NCI-H1930 (cell line): ENCODE results near the gene DCBLD1.
"Not testable (repeated sequence)": the region's sequence is repeated elsewhere in the genome, so short reads cannot be mapped to it uniquely, and the experiment has no call there.

Experiments
- DNase-seq, 2 experiments: peaks; one replicate each; lab custom pipeline; 2025; lab: John Stamatoyannopoulos, UW

DCBLD1 gene

DNA sequence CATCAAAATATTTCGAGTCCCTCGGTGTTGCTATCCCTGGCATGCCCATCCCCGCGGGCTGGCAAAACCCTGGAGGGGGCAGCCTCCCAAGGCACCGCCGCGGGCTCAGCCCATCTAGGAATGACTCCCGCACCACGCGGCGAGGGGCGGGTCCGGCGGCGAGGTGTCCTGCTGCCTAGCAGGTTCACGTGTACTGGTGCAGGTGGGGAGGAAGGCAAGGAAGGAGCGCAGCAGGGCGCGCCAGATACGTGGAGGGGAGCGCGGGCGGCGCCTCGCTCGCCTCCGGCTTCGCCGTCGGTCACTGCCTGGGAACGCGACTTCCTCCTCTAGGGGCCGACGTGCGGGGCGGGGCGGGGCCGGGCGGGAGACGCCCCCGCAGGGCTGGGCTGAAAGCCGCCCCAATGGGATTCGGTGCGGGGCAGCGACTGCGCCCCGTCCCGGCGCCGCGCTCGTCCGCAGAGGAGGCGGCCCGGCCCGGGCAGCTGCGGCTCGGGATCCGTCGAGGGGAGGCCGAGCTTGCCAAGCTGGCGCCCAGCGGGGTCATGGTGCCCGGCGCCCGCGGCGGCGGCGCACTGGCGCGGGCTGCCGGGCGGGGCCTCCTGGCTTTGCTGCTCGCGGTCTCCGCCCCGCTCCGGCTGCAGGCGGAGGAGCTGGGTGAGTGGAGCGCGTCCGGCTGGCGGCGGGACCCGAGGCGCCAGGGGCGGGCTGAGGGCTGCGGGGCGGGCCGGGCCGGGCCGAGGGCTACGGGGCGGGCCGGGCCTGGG is at the start of gene DCBLD1:
Gene DCBLD1 (plus strand): TSS at position 435 of the 764 bp plus-strand sequence. CDS start 108 bp downstream, at position 543.
- DNase-seq = peak; percentile 59 to 77

DNA sequence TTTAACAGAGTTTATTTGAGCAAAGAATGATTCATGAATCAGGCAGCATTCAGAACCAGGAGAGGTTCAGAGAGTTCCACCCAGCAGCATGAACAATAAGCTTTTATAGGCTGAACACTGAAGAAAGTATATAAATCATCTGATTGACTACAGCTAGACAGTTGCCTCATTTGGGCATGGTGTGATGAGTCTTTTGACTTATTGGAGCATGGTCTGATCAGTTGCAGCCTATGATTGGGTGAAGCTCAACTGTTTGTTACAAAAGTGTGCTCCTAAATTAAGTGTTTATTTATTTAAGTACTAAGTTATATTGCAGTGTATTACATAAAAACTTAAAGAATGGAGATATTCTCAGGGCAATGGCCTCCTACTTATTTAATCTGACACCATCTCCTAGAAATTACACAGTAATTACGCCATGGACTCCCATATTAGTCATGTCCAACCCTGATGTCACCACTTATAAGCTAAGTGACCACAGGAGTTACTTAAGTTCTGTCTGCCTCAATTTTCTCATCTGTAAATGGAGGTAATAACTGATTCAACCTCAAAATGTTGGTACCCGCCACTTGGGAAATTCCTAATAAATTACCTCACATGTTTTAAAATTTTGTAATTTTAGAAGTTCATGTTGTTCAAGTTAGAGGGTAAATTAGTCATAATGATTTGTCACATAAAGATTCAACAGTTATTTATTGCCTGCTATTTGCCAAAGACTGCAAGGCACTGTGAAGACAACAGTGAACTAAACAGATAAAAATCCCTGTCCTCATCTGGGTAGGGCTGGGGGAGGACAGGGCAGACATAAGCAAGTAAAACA is 41.6 kb upstream of the DCBLD1 start:
- no peak for DNase-seq

DNA sequence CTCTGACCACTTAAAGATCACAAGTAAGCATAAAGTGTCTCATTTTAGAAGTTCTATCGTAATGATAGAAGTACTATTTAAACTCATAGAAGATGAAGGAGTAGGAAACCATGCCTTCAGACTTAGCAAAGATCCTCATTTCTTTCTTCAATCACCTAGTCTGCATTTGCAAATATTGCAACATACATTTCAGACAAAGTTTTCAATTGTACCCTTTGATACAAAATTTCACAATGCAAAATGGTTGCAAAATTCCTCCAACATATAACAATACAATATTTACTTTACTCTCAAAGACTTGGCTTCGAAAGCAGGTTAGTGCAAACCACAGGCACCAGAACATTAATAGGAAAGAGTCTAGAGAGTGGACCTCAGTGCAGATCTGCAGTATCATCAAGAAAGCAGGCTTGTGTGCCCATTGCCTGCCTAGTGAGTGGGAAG is 40.6 kb upstream of the DCBLD1 start:
- no peak for DNase-seq

DNA sequence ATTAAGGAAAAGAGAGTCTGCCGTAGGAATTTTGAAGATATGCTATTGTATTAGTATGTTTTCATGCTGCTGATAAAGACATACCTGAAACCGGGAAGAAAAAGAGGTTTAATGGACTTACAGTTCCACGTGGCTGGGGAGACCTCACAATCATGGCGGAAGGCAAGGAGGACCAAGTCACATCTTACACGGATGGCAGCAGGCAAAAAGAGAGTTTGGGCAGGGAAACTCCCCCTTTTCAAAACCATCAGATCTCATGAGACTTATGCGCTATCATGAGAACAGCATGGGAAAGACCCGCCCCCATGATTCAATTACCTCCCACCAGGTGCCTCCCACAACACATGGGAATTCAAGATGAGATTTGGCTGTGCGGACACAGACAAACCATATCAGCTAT is 40.2 kb upstream of the DCBLD1 start:
- not testable (repeated sequence) for DNase-seq

DNA sequence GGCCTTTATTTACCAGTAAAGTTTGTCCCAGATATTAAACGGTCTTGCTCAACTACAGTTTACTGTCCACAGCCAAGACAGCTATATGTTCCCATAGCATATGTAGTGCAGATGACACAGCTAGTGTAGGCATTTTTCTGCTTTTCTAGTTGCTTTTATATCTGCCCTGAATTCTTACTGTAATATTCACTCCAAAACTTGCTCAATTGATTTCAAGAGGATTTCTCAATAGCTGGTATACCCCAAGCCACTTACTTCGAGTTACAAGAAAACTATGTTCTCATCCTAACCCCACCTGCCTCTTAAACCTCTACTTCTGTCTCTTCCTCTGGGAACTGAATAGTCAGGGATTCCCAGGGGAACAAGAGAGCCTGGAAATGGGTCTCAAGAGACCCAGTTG is 37.9 kb upstream of the DCBLD1 start:
- no peak for DNase-seq

DNA sequence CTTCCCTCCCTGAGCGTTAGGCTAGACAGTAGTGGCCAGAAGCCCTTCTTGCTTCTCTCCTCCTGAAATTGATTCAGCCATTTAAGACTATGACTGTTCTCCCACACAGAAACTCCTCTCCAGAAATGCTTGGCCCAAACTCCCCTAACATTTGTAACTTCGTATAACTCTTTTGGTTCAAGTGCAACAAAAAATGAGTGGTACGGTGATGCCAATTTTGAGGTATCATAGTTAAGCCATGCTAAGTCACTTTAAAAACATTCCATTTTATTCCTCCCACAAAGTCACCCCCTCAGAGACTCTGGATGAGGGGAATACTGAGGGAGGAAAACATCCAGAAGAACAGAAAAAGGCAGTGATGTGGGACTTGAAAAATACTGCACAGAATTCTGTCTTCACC is 35.6 kb upstream of the DCBLD1 start:
- no peak for DNase-seq

DNA sequence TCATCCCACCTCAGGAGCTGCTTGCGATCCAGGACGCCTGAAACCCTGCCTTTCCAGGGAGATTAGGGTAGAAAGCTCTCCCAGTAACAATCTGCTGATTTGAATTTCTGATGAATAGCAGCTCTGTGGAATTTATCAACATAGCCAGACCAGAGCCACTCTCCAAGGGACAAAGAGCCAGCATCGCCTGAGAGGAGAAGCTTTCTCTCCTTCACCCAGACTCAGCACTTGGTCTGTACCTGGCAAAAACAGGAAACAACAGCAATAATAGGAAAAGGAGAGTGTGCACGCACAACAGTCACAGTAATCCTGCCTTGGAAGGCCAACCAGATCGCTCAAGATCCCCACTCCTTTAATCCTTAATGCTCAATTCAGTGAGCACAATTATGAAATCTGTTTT is 34.5 kb upstream of the DCBLD1 start:
- no peak for DNase-seq

DNA sequence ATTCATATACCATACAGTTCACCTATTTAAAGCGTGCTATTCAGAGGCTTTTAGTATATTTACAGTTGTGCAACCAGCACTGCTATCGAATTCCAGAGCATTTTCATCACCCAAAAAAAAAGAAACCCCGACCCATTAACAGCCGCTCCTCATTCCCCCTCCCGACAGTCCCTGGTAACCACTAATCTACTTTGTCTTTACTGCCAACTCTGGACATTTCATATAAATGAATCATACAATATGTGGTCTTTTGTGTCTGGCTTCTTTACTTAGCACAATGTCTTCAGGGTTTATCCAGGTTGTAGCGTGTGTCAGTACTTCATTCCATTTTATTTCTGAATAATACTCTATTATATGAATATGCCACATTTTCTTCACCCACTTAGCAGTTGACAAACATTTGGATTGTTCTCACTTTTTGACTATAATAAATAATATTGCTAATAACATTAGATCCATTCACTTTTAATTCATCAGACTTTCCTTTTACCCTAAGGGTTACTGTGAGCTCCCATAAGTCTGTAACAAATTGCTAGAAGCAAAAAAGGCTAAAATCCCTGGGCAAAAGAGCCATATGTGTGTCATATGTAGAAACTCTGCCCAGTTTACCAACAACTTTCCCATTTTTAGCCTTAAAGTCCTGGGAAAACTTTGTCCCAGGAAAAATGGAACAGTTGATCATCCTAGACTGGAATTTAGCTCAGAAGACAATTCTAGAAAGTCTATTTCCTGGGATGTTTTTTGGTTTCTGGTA is 33.6 kb upstream of the DCBLD1 start:
- DNase-seq = no peak

DNA sequence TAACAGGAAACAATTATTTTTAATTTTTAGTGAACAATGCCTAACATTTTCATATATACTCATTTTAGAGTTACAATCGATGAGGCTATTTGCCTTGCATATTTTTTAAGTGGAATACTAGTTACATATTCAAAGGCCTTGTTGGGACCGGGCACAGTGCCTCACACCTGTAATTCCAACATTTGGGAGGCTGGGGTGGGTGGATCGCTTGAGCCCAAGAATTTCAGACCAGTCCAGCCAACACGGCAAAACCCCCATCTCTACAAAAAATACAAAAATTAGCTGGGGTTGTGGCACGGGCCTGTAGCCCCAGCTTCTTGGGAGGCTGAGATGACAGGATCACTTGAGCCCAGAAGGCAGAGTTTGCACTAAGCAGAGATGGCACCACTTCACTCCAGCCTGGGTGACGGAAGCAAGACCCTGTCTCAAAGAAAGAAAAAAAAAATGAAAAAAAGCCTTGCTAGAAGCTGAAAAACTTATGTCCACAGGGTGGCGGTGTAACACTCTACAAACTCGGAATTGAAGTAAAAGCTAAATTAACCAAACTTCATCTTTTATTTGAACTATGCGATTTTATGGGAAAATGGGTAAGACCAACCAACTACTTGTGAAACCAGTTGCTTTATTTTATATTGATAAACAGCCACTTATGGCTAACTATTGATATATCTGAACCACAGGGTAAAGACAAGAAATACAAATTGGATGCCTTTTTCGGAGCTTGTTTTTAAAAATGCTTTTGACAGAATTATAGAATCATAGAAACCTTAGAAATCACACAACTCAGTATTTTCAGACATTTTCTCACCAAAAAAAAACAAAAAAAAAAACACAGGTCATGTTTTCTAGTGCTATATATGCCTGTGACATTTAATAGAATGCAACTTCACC is 32.7 kb upstream of the DCBLD1 start:
- DNase-seq = peak; percentile 35 to 42

DNA sequence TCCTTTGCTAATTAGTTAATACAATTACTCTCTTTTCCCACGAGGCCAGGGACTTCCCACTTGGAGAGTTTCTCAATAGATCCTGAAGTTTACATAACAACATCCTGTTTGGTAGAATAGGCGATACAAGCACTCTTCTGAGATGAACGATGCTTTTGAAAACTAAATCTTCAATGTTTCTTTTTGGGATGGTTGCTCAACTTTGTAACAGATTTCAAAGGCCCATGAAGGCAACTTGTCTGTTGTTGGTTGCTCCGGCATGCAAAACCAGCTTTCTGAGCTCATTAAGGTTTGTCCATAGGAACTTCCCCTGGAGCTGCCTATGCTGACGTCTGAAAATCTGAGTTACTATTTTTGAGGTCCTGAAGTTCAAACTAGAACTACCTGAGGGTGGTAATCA is 30.8 kb upstream of the DCBLD1 start:
- no peak for DNase-seq

DNA sequence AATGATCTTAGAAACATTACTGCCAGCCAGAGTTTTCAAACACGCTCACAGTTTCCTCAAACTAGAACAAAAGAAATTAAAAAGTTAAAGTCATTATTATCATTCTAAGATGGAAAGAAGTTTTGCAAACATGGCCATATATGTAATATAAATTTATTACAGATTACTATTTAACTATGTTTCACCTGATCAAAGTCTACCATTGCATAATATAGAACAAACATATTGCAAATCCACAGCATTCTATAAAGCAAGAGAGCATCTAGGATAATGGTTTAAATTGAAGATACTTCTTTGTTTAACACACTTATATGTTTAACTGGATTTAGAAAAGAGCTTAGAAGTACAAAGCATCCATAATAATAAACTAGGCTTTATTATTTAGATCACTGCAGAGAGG is 26.2 kb upstream of the DCBLD1 start:
- no peak for DNase-seq

DNA sequence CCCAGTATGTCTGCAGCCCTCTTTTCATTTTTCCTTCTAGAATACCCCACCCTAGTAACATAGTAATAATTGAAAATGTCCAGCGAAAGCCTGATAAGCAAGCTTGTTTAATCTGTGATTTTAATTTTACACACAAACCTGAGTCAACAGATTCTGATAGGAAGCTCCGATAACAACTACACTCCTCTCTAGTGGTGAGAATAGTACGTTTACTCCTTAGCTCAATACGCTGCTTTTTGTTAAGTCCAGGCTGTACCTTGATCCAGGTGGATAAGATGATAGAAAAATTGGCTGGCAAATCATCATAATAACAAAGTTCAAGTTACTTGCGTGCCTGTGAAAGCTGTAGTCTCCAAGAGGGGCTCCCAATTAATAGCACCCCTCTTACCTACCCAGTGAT is 25.5 kb upstream of the DCBLD1 start:
- no peak for DNase-seq

DNA sequence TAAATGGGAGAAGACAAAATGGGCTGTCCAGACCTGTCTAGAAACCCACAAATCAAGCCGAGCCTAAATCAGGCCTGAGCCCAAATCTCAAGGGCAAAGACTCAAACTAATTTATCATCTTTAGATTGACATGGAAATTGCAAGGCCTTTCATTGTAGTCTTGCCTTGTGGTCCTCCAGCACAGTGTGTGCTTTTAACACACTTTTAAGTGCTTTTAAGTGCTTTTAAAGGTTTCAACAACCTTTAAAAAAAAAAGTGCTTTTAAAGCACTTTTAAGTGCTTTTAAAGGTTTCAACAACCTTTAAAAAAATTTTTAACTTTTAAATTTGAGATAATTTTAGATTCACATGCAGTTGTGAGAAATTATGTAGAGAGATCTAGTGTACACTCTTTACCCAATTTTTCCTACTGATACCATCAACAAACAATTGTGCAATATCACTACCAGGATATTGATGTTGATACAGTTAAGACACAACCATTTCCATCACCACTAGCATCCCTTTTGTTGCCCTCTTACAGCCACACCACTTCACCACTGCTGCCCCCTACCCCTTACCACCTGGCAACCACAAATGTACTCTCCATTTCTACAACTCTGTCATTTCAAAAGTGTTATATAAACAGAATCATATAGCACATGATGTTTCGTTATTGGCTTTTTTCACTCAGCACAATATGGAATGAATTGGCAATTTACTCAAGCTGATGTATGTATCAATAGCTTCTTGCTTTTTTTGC is 23.1 kb upstream of the DCBLD1 start:
- DNase-seq = no peak

DNA sequence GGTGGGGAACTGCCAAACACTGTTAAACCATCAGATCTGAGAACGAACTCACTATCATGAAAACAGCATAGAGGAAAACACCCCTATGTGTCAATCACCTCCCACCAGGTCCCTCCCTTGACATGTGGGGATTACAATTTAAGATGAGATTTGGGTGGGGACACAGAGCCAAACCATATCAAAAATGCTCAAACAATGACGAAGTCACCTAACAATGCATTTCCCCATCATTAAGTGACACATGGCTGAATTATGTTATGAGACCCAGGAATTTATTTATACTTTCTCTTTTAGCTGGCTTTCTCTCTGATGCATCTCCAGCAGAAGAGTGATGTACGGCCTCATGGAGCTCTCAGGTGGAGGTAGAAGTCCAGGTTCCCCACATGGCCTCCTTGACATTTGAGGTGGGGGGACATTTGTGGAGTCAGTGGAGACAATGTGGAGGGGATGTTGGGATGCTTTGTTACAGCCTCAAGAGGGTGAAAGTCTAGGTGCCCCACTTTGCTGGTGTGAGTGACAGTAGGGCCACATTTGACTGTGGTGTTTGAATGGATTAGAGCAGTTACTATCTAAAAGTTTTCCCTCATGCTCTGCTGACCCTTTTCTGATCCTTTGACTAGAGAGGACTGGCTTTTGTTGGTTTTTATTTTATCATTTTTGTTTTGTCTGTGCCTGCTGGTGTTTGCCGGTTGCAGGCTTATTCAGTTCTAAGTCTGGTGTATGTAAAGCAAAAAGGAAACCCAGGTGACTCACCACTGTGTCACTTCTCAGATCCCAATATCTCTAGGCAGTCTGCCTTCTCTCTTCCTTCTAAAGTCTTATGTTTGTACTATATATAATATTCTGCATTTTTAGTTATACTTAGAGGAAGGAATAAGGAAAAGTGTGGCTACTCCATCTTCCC is 18.5 kb upstream of the DCBLD1 start:
- DNase-seq = no peak

DNA sequence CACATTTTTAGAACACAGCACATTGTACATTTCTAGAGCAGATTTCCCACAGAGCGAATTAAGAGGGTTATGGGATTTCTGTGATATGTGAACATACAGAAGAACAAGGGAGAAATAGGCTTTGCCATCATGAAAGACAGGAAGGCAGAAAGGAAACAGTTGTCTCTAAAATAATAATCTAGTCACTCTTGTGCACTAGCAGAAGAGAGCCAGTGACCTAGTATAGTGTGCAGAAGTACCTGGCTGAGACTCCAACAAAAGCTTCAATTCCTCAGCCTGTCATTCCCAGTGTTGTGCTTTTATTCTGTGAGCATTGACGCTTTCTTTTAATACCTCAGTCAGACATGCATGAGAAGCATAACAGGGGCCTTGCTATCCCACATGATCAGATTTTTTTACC is 17.8 kb upstream of the DCBLD1 start:
- DNase-seq = no peak

DNA sequence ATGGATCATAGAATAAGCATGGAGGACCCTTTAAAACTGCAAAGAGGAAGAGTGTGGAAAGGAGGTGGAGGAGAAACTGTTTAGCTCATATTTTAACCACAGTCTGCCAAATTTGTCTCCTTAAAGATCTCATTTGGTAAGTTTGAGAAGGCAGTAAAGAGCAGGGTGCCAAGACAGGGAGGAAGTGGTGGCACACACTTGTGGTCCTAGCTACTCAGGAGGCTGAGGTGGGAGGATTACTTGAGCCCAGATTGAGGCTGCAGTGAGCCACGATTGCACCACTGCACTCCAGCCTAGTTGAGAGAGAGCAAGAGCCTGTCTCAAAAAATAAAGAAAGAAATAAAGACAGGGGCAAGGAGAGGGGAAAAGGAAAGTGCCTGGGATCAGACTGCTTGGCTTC is 16.8 kb upstream of the DCBLD1 start:
- DNase-seq = no peak

DNA sequence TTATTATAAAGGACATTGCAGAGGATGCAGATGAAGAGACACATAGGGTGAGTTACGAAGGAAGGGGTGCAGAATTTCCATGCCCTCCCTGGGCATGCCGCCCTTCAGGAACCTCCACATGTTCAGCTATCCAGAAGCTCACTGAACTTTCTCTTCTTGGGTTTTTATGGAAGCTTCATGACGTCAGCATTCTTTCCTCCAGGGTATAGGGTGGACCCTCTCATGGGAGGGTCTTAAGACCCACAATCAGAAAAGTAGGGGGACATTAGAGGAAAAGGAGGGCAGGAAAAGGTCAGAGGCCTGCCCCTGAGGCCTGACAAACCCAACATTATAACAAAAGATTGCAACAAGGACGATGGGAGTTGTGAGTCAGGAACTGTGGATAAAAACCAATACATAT is 14.6 kb upstream of the DCBLD1 start:
- DNase-seq = no peak

DNA sequence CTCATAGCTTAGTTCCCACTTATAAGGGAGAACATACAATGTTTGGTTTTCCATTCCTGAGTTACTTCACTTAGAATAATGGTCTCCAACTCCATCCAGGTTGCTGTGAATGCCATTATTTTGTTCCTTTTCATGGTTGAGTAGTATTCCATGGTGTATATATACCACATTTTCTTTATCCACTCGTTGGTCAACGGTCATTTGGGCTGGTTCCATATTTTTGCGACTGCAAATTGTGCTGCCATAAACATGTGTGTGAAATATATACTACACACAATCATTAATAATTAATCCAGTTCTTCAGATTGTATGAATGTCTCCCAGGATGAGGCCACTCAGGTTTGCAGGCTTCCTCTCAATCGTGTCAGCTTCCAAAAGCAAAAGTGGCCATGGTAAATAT is 13.9 kb upstream of the DCBLD1 start:
- not testable (repeated sequence) for DNase-seq

DNA sequence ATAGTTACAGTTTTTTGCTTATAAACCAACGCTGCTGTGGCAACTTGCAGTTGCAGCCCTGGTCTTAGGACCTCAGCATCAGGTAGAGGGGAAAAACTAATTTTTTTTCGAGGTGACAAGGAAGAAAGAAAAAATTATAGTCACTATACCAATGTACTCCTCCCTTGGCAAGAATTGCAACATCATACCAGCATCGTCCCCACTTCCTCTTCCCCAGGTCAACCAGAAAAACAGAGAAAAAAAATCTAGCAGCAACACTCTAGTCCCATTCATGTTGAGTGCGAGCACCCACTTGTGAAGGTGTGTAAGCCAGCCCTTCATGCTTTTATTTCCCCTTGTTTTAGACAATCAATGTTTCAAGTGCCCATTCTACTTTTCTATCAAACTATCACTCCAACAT is 13.1 kb upstream of the DCBLD1 start:
- no peak for DNase-seq

DNA sequence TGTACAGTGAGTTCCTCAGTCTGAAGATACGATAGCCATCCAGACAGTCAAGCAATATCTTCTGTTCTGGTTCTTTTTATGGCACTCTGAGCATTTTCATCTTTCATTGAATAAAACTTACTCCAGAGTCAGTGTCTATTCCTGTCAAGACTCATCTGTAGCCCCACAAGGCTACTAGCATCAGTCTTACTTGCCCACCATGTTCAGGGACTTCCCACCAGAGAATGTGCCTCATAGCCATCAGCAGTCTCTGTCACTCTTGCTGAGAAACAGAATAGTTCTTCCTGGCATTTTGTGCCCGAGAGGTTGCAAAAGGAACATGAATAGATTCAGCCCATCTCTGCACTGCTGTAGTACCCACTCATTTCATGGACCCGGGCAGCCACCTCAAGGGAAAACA is 12.7 kb upstream of the DCBLD1 start:
- DNase-seq = no peak
